B cell (primary cell): ENCODE data around the gene CFAP70. TPM values are rescaled to one million over a fixed set of nuclear protein-coding genes. Genes with fewer than 3 reads are reported as not detected.

Experiments used
- ATAC-seq: fragments of 200-7000 bp; cut with Tn5 transposase; one replicate; pipeline ENCODE4 v1.10.0; 2021; ENCODE audit warnings: low read depth, mild to moderate bottlenecking, moderate number of reproducible peaks, moderate library complexity
- CTCF ChIA-PET: fragments of 350-600 bp; sonication (Branson Sonifier 250); formaldehyde crosslinking; loops from one replicate; lab custom pipeline; 2021; ENCODE audit warnings: antibody characterized with exemption, inconsistent platforms; lab: Charles Lee
- POLR2A ChIA-PET: fragments of 350-600 bp; sonication (Branson Sonifier 250); formaldehyde crosslinking; loops from one replicate; lab custom pipeline; 2021; ENCODE audit warnings: antibody characterized with exemption; lab: Charles Lee
- DNase-seq: peaks from one replicate; pipeline ENCODE4 v3.0.0; 2013
- H2AFZ ChIP-seq: 2 replicates; pipeline ENCODE4 v1.6.1; 2012; ENCODE audit warnings: mild to moderate bottlenecking, low read depth, low read length; ENCODE audit not compliant: insufficient read depth, poor library complexity, severe bottlenecking
- H3K27ac ChIP-seq, 2 donors: 1 replicate in 1 of 2; 2 replicates in 1 of 2; pipeline ENCODE4 v1.5.1; 2012 to 2013; ENCODE audit warnings: low read length in 2 of 2, mild to moderate bottlenecking in 2 of 2, moderate library complexity in 1 of 2
- H3K27me3 ChIP-seq, 4 experiments: fragments of 200-600 bp in 1 of 4; sonication (generic) in 1 of 4; replicated peaks in 1 of 4; 1 replicate in 2 of 4; 2 replicates in 2 of 4; pipeline versions ENCODE4 v1.6.1 to v1.7.0; 2013 to 2016; ENCODE audit warnings: low read length in 3 of 4, mild to moderate bottlenecking in 2 of 4, mixed read lengths in 1 of 4, moderate library complexity in 1 of 4; ENCODE audit not compliant: insufficient read depth in 4 of 4, control insufficient read depth in 3 of 4; ENCODE audit errors: control extremely low read depth in 1 of 4
- H3K36me3 ChIP-seq, 2 experiments: replicated peaks in 1 of 2; 1 replicate in 1 of 2; 2 replicates in 1 of 2; pipeline versions ENCODE4 v1.6.1 to v1.7.1; 2013; ENCODE audit warnings: low read length in 1 of 2; ENCODE audit not compliant: insufficient read depth in 2 of 2, control insufficient read depth in 1 of 2; ENCODE audit errors: control extremely low read depth in 1 of 2, extremely low read depth in 1 of 2
- H3K4me1 ChIP-seq, 2 donors: fragments of 200-600 bp in 1 of 2; sonication (generic) in 1 of 2; 1 replicate in 1 of 2; 2 replicates in 1 of 2; pipeline versions ENCODE4 v1.5.1 to v1.6.1; 2013 to 2017; ENCODE audit warnings: low read length in 2 of 2; ENCODE audit not compliant: control insufficient read depth in 2 of 2, insufficient read depth in 2 of 2
- H3K4me2 ChIP-seq: replicated peaks from 2 replicates; pipeline ENCODE3; 2012; ENCODE audit warnings: mild to moderate bottlenecking, low read depth, low read length; ENCODE audit not compliant: poor library complexity, severe bottlenecking
- H3K4me3 ChIP-seq, 5 experiments: fragments of 200-600 bp in 1 of 5; sonication (generic) in 1 of 5; 1 replicate in 3 of 5; 2 replicates in 2 of 5; pipeline versions ENCODE4 v1.5.1 to v1.7.0; 2011 to 2016; ENCODE audit warnings: low read length in 4 of 5, mild to moderate bottlenecking in 4 of 5, low read depth in 2 of 5, control low read depth in 1 of 5, moderate library complexity in 1 of 5; ENCODE audit not compliant: insufficient read depth in 1 of 5; ENCODE audit errors: control extremely low read depth in 1 of 5, extremely low read depth in 1 of 5
- H3K79me2 ChIP-seq: fragments of 200-600 bp; sonication (generic); one replicate; pipeline ENCODE4 v1.6.0; 2016; ENCODE audit warnings: low read length; ENCODE audit not compliant: control insufficient read depth, insufficient read depth
- H3K9ac ChIP-seq: fragments of 200-600 bp; sonication (generic); 2 replicates; pipeline ENCODE4 v1.6.1; 2017; ENCODE audit warnings: mild to moderate bottlenecking, low read length, moderate library complexity
- H3K9me3 ChIP-seq, 3 donors: one replicate each; pipeline versions ENCODE4 v1.6.1 to v1.7.1; 2013; ENCODE audit warnings: low read length in 2 of 3; ENCODE audit not compliant: control insufficient read depth in 2 of 3, insufficient read depth in 1 of 3; ENCODE audit errors: control extremely low read depth in 1 of 3
- H4K20me1 ChIP-seq: 2 replicates; pipeline ENCODE4 v1.6.0; 2012; ENCODE audit warnings: mild to moderate bottlenecking, low read length; ENCODE audit not compliant: insufficient read depth, control insufficient read depth, poor library complexity, severe bottlenecking
- H3K27ac Mint-ChIP-seq: one replicate; pipeline ENCODE4 v1.8.0; 2021; ENCODE audit warnings: mixed read lengths
- H3K27me3 Mint-ChIP-seq: one replicate; pipeline ENCODE4 v1.8.0; 2021; ENCODE audit warnings: mixed read lengths
- H3K4me1 Mint-ChIP-seq: one replicate; pipeline ENCODE4 v1.8.0; 2021; ENCODE audit warnings: mixed read lengths
- H3K4me3 Mint-ChIP-seq: one replicate; pipeline ENCODE4 v1.8.0; 2021; ENCODE audit warnings: mixed read lengths
- H3K9me3 Mint-ChIP-seq: one replicate; pipeline ENCODE4 v1.8.0; 2022; ENCODE audit warnings: mixed read lengths; ENCODE audit not compliant: insufficient read depth
- EZH2 ChIP-seq: IDR thresholded peaks from 2 replicates; pipeline ENCODE4 v1.6.1; 2012; ENCODE audit warnings: borderline replicate concordance, low read depth, mild to moderate bottlenecking, moderate library complexity, low read length; ENCODE audit not compliant: insufficient read depth, poor library complexity, severe bottlenecking
- WGBS: methylation state at CpG from one replicate; pipeline ENCODE4 v1.1.5; 2013; ENCODE audit warnings: missing lambda C conversion rate; ENCODE audit not compliant: insufficient coverage; 5-methylcytosine and 5-hydroxymethylcytosine counted together
- intact Hi-C: fragments of 100-400 bp; cut with micrococcal nuclease; formaldehyde crosslinking; loops from one replicate; pipeline ENCODE4 v1.10.0; 2022
- polyA plus RNA-seq: library from polyadenylated mRNA; depleted of rRNA; stranded (reverse); fragments of >200 nt; gene quantifications from 2 replicates; pipeline ENCODE4 v1.2.3, GENCODE V29; 2012
- total RNA-seq, 2 donors: library from RNA; stranded (reverse); fragments of 120-200 nt in 1 of 2; gene quantifications; 1 replicate in 1 of 2; 2 replicates in 1 of 2; pipeline versions ENCODE4 v1.2.3 to v1.2.4, GENCODE V29; 2013 to 2022
- TF ChIP-seq, protein P1 (sequence below): fragments of 200-600 bp; IDR thresholded peaks from one replicate; pipeline ENCODE4 v1.8.0; 2022; ENCODE audit warnings: antibody characterized with exemption, mild to moderate bottlenecking

CFAP70 gene
- total and polyA plus RNA-seq, 2 donors (not counting 1 experiment from before 2014, with no cell fraction given), result 1.6 to 3.6 TPM

DNA sequence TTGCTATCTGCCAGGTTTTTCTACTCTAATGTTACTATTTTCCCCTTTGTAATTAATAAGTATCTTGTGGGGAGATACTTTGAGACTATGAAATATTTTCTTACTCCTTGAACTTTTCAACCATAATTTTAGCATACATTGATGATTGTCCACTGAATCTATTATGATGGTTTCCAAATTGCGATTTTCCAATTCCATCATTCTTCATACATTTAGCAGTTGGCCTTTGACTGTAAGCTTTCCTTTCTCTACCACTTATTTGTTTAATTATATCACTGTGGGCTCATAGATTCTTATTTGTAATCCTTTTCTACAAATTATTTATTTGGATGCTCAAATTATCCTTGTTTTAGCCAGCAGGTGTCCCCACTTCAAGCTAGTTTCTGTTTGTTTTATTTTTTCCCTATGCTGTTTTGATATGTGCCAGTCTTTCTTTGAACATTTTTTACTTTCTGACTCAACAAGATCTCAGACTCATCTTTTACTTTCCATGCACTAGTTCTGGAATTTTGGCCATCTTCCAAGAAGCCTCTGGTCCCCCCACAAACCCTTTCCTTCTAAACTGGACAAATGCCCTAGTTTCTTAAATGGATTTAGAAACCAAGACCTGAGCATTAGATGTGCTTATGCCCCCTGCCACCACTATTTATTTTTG lies 94.8 kb downstream of the CFAP70 start:
- Mint-ChIP-seq H3K27me3 (no peaks in the 10 kb centered on the region), H3K9me3 (peaks cover 4% of the 10 kb centered on the region), H3K4me1 (no peaks in the 10 kb centered on the region), H3K4me3 (no peak overlapping the region), H3K27ac (no peak overlapping the region)
- intact Hi-C loops, result loop anchor here (1.0 kb wide), 1 partner anchor 380 kb away; no protein-coding TSS in a partner anchor
- WGBS, result no CpG with 5 or more reads among the region's 1 CpG
- no peaks in the 10 kb centered on the region for H4K20me1 ChIP-seq
- no peak overlapping the region for H3K4me3 ChIP-seq
- peak; percentile 17 for DNase-seq
- H3K9me3 ChIP-seq, result peaks cover 0 to 11% (median 0%) of the 10 kb centered on the region in 3 donors
- POLR2A ChIA-PET, result no interaction called here
- no peak overlapping the region for H3K4me2 ChIP-seq
- H2AFZ ChIP-seq, result no peak overlapping the region
- no peaks in the 10 kb centered on the region for H3K4me1 ChIP-seq
- no peak overlapping the region for H3K27ac ChIP-seq
- no peak for TF ChIP-seq EZH2
- TF ChIP-seq, protein P1, sequence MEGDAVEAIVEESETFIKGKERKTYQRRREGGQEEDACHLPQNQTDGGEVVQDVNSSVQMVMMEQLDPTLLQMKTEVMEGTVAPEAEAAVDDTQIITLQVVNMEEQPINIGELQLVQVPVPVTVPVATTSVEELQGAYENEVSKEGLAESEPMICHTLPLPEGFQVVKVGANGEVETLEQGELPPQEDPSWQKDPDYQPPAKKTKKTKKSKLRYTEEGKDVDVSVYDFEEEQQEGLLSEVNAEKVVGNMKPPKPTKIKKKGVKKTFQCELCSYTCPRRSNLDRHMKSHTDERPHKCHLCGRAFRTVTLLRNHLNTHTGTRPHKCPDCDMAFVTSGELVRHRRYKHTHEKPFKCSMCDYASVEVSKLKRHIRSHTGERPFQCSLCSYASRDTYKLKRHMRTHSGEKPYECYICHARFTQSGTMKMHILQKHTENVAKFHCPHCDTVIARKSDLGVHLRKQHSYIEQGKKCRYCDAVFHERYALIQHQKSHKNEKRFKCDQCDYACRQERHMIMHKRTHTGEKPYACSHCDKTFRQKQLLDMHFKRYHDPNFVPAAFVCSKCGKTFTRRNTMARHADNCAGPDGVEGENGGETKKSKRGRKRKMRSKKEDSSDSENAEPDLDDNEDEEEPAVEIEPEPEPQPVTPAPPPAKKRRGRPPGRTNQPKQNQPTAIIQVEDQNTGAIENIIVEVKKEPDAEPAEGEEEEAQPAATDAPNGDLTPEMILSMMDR, result peak; percentile 69
- ATAC-seq, result no peak
- CTCF ChIA-PET, result interaction anchor here (0.6 to 2.3 kb wide), 11 partner anchors 9 to 385 kb away, joined by 3 to 33 read pairs (median 3); partner anchors contain the start of genes MRPS16 and MYOZ1
- no peaks in the 10 kb centered on the region for H3K79me2 ChIP-seq
- no peaks in the 10 kb centered on the region for H3K36me3 ChIP-seq
- no peak overlapping the region for H3K9ac ChIP-seq
- no peaks in the 10 kb centered on the region for H3K27me3 ChIP-seq

DNA sequence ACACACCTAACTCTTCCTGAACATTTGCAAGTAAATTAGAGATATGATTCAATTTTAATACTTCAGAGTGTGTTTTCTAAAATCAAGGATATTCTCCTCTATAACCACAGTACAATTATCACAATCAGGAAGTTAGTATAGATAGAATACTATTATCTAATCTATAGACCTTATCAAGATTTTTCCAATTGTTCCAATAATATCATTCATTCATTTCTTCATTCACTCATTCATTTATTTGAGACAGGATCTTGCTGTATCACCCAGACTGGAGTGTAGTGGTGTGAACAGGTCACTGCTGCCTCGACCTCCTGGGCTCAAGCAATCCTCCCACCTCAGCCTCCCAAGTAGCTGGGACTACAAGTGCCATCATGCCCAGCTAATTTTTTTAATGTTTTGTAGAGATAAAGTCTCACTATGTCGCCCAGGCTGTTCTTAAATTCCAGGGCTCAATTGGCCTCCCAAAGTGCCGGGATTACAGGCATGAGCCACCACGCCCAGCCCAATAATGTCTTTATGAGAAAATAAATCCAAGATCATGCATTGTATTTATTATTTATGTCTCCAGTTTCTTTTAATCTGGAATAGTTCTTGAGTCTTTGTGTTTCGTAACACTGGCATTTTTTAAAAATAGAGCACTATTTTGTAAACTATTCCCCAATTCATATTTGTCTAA lies 95.6 kb downstream of the CFAP70 start:
- H3K9me3 Mint-ChIP-seq, result peaks cover 4% of the 10 kb centered on the region
- H3K36me3 ChIP-seq, result no peaks in the 10 kb centered on the region
- TF ChIP-seq EZH2, result no peak
- TF ChIP-seq, protein P1, result no peak
- CTCF ChIA-PET, result interaction anchor here (0.6 to 2.3 kb wide), 6 partner anchors 11 to 386 kb away, joined by 3 to 33 read pairs (median 4); no protein-coding TSS in a partner anchor
- no peaks in the 10 kb centered on the region for H3K27me3 ChIP-seq
- 100% methylated on average over 1 of the region's 5 CpGs for WGBS
- POLR2A ChIA-PET, result no interaction called here
- H3K27ac Mint-ChIP-seq, result no peak overlapping the region
- no peak overlapping the region for H2AFZ ChIP-seq
- intact Hi-C loops, result no loop called here
- no peaks in the 10 kb centered on the region for H3K4me1 ChIP-seq
- H4K20me1 ChIP-seq, result no peaks in the 10 kb centered on the region
- no peaks in the 10 kb centered on the region for H3K4me1 Mint-ChIP-seq
- H3K27ac ChIP-seq, result no peak overlapping the region
- no peak overlapping the region for H3K9ac ChIP-seq
- H3K9me3 ChIP-seq, result peaks cover 0 to 12% (median 0%) of the 10 kb centered on the region in 3 donors
- H3K4me2 ChIP-seq, result no peak overlapping the region
- H3K4me3 ChIP-seq, result no peak overlapping the region
- H3K4me3 Mint-ChIP-seq, result no peak overlapping the region
- ATAC-seq (no peak), DNase-seq (no peak)
- no peaks in the 10 kb centered on the region for H3K27me3 Mint-ChIP-seq
- H3K79me2 ChIP-seq, result no peaks in the 10 kb centered on the region
